ENCODE results near the gene CZIB.

GRCh38 chr1:53186533-53186932 is 33.9 kb downstream of the CZIB start:
- TF ChIP-seq, protein P1, sequence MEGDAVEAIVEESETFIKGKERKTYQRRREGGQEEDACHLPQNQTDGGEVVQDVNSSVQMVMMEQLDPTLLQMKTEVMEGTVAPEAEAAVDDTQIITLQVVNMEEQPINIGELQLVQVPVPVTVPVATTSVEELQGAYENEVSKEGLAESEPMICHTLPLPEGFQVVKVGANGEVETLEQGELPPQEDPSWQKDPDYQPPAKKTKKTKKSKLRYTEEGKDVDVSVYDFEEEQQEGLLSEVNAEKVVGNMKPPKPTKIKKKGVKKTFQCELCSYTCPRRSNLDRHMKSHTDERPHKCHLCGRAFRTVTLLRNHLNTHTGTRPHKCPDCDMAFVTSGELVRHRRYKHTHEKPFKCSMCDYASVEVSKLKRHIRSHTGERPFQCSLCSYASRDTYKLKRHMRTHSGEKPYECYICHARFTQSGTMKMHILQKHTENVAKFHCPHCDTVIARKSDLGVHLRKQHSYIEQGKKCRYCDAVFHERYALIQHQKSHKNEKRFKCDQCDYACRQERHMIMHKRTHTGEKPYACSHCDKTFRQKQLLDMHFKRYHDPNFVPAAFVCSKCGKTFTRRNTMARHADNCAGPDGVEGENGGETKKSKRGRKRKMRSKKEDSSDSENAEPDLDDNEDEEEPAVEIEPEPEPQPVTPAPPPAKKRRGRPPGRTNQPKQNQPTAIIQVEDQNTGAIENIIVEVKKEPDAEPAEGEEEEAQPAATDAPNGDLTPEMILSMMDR (IDR thresholded peaks at IDR 0.05): no peak
- TF ChIP-seq POLR2A (IDR thresholded peaks at IDR 0.05): no peak
